ENCODE data around the gene AP4S1. TPM values are rescaled to one million over a fixed set of nuclear protein-coding genes. Genes with fewer than 3 reads are reported as not detected.
"Not testable (repeated sequence)": the region's sequence is repeated elsewhere in the genome, so short reads cannot be mapped to it uniquely, and the experiment has no call there.

AP4S1 gene, protein sequence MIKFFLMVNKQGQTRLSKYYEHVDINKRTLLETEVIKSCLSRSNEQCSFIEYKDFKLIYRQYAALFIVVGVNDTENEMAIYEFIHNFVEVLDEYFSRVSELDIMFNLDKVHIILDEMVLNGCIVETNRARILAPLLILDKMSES
- polyA plus RNA-seq (2013, experiment 1 of 2; ENCODE audit: insufficient read length) = 8.4 TPM
- polyA plus RNA-seq (2013, experiment 2 of 2; ENCODE audit: insufficient read length) = 7.1 TPM

DNA sequence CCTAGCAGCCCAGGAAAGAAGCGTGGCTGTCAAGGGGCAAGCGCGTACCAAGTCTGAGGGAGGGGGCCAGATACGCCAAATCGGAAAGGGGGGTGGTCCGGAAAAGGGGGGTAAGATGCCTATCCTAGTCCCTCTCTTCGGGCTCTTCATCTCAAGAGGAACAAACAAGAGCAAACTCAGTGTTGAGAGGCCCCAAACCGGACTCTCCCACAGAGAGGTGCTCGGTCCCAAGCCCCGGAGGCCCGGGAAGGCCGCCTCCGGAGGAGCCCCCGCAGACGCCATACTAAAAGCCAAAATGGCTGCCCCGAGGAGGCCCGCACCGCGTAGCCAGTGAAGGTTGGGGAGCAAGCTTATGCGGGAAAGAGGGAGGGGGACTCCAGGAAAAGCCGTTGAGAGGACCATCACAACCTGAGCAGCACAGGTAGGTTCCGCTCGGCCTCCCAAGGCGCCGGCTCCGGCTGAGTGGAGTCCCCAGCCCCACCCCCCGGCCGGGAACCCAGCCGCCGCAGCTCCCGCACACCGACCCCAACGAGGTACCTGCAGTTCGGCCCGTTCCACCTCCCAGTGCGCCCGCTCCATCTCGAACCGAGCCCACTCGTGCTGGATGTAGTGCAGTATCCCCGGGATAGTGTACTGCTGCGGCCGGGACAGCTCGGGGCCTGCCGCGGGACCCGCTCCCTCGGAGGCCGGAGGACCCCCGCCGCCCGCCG is at the start of gene AP4S1:
Gene AP4S1 (plus strand): TSS at position 283 of the 710 bp plus-strand sequence. CDS start 40,548 bp downstream, outside the sequence.
- DNase-seq = peak; percentile 14

DNA sequence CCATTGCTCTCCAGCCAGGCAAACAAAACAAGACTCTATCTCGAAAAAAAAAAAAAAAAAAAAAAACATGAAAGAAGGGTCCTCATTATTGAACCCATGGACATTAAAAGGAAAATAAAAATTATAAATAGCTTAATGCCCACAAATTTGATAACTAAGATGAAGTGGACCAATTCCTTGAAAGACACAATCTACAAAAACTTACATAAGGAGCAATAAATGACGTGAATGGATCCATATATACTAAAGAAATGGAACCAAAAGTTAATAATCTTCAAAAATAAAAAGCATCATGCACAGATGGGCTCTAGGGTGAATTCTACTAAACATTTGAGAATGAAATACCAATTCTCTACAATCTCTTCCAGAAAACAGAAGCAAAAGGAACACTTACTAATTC is 47.7 kb upstream of the AP4S1 start:
- DNase-seq = no peak

DNA sequence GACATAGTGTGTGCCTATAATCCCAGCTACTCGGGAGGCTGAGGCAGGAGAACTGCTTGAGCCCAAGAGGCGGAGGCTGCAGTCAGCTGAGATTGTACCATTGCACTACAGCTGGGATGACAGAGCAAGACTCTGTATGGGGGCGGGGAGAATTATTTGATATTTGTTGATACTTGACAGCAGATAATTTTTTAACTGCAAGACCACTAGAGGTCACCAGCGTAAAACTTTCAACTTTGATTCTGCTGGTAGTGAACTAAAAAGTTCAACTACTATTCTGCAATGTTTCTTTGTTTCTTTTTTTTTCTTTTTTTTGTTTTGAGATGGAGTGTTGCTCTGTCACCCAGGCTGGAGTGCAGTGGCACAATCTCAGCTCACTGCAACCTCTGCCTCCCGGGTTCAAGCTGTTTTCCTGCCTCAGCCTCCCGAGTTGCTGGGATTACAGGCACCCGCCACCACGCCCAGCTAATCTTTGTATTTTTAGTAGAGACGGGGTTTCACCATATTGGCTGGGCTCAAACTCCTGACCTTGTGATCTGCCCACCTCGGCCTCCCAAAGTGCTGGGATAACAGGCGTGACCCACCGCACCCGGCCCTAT is 45.2 kb upstream of the AP4S1 start:
- DNase-seq = peak; percentile 72

DNA sequence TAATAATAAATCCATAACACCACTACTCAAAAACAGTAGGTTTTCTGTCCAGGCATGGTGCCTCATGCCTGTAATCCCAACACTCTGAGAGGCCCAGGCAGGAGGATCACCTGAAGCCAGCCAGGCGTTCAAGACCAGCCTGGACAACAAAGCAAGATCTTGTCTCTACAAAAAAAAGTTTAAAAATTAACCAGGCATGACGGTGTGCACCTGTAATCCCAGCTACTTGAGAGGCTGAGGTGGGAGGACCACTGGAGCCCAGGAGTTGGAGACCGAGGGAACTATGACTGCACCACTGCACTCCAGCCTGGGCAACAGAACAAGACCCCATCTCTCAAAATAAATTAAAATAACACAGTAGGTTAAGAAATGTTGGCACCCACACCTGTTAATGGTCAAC is 44.5 kb upstream of the AP4S1 start:
- DNase-seq = no peak

DNA sequence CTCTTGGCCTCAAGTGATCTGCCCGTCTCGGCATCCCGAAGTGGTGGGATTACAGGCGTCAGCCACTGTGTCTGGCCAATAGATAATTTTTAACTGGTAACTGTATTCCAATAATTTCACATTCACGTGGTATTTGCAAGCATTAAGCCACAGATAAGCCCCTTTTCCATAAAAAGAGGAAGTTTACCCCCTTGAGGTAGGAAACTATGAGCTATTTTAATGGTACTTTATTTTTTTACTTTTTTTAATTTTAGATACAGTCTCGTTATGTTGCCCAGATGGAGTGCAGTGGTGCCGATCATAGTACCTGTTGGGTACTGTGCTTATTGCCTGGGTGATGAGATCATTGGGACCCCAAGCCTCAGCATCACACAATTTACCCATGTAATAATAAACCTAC is 42.9 kb upstream of the AP4S1 start:
- DNase-seq = no peak

DNA sequence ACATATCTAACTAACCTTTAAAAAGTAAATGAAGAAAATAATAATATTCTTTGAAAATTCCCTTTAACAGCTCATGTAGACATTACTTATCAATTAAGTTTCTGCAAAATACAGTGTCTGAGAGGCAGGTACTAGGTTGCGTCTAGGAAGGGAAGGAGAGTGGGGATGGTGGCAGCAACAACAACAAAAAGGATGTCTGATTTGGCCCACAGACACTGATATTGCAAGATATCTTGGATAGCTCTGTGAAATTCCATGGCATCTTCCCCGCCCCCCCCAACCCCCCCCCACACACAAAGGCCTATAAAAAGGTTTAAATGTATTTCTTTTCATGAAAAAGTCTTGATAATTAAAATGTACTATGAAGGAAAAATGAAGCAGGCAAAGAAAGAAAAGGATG is 41.6 kb upstream of the AP4S1 start:
- DNase-seq = no peak

DNA sequence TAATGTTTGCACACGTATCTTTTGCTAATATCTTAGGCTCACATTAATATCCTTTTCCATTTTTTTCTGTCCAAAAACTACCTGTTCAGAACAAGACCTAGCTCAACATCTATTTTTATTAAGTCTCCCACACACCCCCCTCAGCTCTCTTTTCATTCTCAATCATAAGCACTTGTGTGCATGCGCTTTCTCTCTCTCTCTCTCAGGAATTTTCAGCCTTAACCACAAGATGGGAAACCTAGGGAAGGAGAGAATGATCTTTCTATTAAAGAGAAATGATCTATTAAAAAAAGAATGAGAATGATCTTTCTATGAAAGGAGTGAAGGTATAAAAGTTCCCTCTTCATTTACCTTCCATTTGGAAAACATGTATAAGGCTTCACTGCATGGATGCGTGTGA is 39.7 kb upstream of the AP4S1 start:
- DNase-seq = no peak

DNA sequence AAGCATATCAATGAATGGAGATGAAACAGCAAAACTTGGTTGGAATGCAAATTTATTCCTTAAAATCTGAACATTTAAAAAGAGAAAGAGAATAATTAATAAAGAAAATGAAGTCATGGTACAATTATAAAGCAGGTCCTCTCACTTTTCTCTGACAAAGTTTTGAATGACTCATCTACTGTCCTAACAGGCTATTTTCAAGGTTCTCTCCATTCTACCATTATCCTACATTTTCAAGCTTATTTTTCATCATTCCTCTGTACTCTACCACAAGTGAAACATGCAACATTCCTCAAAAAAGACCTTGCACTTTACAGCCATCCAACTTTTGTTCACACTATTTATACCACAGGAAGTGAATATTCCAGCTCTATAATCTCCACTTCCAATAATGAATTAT is 36.9 kb upstream of the AP4S1 start:
- peak; percentile 23 for DNase-seq

DNA sequence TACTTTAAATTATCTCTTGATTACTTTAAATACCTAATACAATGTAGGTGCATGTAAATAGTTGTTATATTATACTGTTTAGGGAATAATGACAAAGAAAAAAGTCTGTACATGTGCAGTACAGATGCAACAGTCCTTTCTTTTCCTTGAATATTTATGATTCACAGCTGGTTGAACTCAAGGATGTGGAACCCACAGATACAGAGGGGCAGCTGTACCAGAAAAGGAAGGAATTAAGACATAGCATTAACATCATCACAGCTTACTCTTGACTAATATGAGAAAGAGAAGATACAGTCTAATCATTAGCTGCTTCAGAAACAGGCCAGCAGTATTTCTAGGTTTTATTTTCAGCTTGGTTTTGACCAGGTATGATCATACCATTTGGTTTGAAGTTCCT is 34.7 kb upstream of the AP4S1 start:
- DNase-seq = peak; percentile 32

DNA sequence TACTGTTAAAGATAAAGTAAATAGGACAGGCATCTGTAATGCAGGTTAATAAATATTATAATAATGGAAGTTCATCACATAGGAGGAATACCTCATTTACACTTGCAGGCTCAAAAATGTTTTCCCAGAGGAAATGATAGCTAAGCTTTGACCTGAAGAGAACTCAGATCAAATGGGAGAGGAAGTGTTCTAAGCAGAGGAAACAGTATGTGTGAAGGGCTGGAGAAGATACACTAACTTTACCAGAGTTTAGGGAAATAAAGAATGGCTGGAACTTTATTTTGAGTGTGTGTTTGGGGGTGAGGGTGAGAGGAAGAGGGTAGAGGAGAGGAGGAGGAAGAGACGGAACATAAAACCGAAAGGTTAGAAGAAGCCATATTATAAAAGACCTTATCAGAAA is 34.0 kb upstream of the AP4S1 start:
- DNase-seq = no peak

DNA sequence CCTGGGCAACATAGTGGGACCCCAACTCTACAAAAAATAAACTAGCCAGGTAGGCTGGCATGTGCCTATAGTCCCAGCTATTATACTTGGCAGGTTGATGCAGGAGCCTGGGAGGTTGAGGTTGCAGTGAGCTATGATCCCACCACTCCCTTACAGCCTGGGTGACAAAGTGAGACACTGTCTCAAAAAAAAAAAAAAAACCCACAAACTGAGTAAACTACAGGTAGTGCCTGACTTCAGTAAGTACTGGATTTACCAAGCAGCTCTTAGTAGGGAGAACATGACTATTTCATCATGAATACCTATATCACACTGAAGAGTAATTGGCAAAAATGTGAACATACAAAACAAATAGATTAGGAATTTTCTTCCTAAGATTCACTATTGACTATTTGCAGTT is 32.4 kb upstream of the AP4S1 start:
- DNase-seq = no peak

DNA sequence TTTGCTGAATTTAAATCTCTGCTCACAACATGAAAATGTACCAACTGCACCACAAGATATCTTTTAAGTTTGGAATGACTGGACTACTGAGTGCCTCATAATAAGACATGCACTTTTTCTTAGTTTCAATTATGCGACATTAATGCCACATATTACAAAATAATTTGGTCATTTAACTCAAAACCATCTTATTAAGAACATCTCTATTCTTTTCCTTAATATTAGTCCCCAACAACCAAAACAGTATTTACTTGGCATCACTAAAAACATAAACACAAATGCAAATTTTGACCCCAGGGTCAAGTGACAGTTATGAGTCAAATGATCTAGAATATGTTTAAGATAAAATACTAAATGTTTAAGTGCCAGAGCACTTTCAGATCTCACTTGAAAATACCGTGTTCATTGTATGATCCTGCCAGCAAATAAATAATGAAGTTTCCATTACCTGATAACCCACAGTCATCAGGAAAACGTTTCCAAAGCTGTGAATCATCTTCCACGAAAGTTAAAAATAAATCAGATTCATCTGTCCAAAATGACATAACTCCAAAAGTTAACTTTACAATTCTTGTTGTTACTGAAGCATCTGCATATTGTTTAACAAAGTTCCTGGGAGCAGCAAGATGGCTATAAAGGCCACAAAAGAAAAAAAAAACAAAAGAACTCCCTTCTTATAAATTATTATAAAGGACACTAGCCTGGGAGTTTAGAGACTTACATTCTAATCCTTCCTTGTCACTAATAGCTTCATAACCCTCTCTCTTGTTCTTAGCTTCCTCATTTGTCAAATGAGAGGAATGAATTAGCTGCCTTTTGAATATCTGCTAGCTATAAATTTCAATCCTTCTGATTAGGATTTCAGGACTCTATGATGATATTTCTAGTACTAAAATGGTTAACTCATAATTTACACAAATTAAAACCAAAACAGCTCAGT is 30.5 kb upstream of the AP4S1 start:
- peak; percentile 31 for DNase-seq

DNA sequence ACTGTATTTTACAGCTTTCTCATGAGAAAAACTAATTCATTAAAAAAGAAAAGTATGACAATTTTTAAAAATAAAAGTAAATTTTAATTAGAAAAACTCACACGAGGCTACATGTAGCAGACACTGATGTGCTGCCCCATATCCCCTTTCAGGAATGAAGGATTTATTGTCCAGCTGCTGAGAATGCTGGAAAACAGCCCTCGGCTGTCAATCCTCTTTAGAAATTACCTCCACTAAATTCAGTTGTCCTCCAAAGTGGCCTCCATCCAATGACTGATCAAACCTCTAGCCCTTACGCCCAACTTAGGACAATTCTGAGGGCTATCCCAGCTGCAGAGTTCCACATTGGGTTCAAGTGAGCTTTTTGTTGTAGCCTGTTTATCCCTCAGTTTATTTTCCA is 29.8 kb upstream of the AP4S1 start:
- no peak for DNase-seq

DNA sequence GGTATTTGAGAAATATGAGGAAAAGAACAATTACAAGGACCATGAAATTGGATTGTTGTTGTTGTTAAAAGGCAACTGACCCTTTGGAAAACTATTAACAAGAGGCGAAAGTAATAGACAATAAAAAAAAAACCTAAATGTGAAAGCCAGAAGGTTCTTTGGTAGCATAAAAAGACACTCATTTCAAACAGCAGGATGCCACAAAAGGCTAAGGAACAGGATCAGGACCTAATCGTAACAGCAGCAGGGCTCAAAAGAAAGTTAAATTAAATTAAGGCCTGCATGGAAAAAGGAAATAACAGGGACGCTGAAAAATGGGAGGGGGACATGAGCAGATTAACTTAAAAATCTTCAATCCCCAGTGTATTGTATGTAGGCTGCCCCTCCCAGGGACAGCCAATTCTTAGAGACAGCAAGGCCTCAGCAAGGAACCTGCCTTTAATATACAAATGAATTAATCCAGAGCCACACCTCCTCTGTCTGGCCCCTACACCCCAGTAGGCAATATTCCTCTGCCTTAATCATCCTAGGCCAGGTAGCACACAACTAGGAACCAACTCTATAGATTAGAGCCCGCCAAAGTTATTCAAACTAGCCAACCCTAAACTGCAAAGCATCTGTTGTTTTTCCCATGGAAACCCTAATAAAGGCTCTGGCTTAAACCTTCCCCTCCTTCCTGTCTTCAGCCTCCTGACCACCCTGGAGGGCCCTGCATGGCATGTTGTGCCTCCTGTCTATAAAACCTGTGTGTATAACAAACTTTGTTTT is 28.4 kb upstream of the AP4S1 start:
- no peak for DNase-seq

DNA sequence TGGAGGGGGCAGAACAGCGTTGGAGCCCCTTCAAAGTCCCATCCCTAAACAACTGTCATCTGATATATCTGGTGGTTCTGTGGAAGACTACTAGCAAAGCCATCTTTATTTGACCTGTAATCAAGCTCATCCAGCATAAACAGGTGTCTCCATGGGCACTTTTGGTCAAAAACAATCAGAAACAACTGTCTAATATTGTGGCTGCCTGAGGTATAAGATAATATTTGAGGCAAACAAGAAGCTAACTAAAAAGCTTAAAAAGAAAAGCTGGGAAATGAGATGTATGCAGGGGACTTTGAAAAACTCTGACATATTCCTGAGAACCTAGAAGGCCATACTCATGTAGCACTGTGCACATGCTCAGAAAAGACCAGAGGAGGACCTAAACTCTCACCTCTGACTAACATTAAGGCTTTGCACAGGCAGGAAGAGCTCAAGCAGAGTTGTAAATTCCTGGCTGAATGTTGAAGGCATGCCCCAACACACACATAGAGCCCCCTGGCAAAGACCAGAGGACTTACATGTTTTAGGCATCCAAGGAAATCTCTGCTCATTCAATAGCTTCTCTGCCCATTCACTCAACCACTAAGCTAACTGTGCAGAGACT is 27.2 kb upstream of the AP4S1 start:
- no peak for DNase-seq

DNA sequence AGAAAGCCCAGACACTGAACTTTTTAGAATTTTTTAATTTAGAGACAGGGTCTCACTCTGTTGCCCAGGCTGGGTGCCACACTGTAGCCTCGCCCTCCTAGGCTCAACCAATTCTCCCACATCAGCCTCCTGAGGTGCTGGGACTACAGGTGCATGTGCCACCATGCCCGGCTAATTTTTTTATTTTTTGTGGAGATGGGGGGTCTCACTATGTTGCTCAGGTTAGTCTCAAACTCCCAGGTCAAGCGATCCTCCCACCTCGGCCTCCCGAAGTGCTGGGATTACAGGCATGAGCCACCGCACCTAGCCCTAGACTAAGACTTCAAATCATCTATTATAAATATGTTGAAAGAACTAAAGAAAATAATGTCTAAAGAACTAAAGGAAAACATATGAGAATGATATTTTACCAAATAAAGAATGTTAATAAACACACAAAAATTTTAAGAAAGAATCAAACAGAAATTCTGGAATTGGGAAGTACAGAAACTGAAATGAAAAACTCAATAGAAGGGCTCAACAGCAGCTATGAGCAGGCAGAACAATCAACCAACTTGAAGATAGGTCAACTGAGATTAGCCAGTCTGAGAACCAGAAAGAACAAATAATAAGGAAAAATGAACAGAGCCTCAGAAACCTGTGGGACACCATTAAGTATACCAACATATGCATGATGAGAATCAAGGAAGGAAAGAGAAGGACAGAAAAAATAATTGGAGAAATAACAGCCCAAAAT is 26.2 kb upstream of the AP4S1 start:
- DNase-seq = no peak

DNA sequence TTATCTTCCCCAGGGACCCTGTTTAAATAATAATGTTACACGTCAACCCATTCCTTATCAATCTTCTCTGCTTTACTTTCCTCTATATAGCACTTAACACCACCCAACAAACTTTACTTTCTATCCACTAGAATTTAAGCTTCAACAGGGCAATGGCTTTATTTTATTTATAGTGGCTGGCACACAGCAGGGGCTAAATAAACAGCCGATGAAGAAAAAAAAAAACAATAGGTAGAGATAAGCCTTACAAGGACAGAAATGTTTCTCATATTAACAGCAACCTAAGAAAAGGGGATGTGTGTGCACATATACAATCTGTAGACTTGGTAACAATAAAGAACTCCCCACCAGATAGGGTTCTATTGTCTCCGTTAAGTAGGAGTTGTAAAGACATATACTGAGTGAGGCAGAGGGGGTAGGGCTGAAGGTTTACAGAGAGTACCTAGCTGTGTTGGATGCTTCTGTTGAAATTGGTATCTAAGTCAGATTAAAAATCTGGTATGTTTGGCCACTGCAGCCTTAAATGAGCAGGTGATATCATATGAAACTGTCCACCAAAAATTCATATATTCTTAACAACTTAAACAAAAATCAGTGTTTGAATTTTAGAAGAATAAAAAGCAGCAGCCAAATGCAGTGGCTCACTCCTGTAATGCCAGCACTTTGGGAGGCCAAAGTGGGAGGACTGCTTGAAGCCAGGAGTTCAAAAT is 24.7 kb upstream of the AP4S1 start:
- DNase-seq = no peak

DNA sequence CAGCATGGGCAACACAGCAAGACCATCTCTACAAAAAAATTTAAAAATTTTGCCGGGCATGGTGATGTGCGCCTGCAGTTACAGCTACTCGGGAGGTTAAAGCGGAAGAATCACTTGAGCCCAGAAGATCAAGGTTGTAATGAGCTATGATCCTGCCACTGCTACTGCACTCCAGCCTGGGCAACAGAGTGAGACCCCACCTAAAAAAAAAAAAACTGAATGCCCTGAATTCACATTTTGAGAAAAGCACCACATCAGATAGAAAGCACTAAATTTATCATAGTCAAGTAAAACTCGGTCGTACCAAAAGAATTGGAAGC is 24.1 kb upstream of the AP4S1 start:
- DNase-seq = no peak

DNA sequence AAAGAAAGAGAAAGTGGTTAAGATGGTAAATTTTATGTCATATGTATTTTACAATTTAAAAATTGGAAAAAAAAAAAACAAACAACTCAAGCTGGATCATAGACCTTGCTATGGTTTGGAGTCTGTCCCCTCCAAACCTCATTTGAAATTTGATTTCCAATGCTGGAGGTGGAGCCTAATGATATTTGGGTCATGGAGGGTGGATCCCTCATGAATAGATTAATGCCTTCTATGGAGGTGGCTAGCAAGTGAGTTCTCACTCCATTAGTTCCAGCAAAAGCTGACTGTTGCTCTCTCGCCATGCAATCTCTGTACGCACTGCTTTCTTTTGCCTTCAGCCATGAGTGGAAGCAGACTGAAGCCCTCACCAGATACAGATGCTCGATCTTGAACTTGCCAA is 22.2 kb upstream of the AP4S1 start:
- no peak for DNase-seq

DNA sequence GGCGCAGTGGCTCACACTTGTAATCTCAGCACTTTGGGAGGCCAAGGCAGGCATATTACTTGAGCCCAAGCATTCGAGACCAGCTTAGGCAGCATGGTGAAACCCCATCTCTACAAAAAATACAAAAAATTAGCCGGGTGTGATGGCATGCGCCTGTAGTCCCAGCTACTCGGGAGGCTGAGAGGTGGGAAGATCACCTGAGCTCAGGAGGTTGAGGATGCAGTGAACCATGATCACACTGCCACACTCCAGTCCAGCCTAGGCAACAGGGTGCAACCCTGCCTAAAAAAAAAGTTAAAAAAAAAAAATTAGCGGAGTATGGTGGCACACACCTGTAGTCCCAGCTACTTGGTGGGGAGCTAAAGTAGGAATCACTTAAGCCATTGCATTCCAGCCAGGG is 21.4 kb upstream of the AP4S1 start:
- DNase-seq = not testable (repeated sequence)

DNA sequence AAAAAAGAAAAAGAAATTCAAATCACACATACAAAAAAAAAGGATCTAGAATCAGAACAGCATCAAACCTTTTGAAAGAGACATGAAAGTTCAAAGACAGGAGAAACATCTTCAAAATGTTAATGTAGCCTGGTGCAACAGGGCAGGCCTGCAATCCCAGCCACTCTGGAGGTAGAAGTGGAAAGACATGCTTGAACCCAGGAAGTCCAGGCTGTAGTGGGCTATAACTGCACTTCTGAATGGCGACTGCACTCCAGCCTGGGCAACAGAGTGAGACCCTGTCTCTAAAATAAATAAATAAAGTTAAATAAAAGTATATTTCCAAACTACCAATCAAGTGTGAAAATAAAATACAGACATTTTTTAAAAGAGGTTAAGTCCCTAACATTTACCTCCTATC is 18.7 kb upstream of the AP4S1 start:
- DNase-seq = no peak

Measured in fibroblast of skin of abdomen (primary cell).